Stimulated activated CD4-positive, alpha-beta T cell treated with anti-CD3 and anti-CD28 coated beads, Interleukin-4, amount 100 ng/mL, for 24 hours (primary cell): Measurements from ENCODE around the gene PIK3CA.
"Not testable (repeated sequence)": the region's sequence is repeated elsewhere in the genome, so short reads cannot be mapped to it uniquely, and the experiment has no call there.

Experiments
- DNase-seq: peaks from one replicate; pipeline ENCODE4 v3.0.0-alpha.2; 2020

The PIK3CA gene

GRCh38 chr3:179265875-179266274 is 117.7 kb downstream of the PIK3CA start:
- DNase-seq: no peak

GRCh38 chr3:179266701-179267211 is 118.6 kb downstream of the PIK3CA start:
- no peak for DNase-seq

GRCh38 chr3:179268400-179269051 is 120.4 kb downstream of the PIK3CA start:
- no peak for DNase-seq

GRCh38 chr3:179269152-179269707 is 121.1 kb downstream of the PIK3CA start:
- DNase-seq: no peak

- DNase-seq: no peak
Measured at GRCh38 chr3:179272385-179272784, 124.2 kb downstream of the PIK3CA start.

GRCh38 chr3:179274434-179274833 is 126.3 kb downstream of the PIK3CA start:
- DNase-seq: not testable (repeated sequence)

GRCh38 chr3:179276001-179276400 is 127.8 kb downstream of the PIK3CA start:
- no peak for DNase-seq

GRCh38 chr3:179276743-179277142 is 128.6 kb downstream of the PIK3CA start:
- no peak for DNase-seq

- no peak for DNase-seq
Measured at GRCh38 chr3:179278151-179278550, 130.0 kb downstream of the PIK3CA start.

GRCh38 chr3:179278932-179279693 is 131.0 kb downstream of the PIK3CA start:
- DNase-seq: no peak

GRCh38 chr3:179279837-179280236 is 131.7 kb downstream of the PIK3CA start:
- no peak for DNase-seq

GRCh38 chr3:179281825-179282224 is 133.7 kb downstream of the PIK3CA start:
- DNase-seq: no peak

- no peak for DNase-seq
Measured at GRCh38 chr3:179286331-179286730, 138.2 kb downstream of the PIK3CA start.

- DNase-seq: no peak
Measured at GRCh38 chr3:179288845-179289244, 140.7 kb downstream of the PIK3CA start.

GRCh38 chr3:179289295-179289694 is 141.1 kb downstream of the PIK3CA start:
- no peak for DNase-seq
